ENCODE measurements around the gene MTHFS.
"Not testable (repeated sequence)": the region's sequence is repeated elsewhere in the genome, so short reads cannot be mapped to it uniquely, and the experiment has no call there.

The MTHFS gene

DNA sequence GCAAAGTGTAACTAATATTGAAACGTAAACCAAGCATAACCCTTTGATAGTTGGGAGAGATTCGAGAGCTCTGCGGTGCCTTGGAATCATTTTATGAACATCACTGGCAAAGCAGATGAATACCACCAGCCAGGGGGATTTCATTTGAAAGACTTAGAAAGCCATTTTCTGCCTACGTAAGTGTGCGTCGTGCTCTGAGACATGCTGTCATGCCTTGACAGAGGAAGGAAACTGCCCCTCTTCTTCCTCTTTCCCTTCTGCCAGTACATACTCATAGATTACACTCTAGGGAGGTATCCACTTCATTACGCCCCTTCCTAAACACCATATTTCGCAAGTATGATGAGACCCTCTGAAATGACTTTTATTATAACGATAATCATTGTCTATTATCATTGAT is 3.3 kb upstream of the MTHFS start:
- no peak for DNase-seq (ENCODE audit: extremely low spot score)
- CTCF ChIA-PET, result no interaction called here
- POLR2A ChIA-PET, result interaction anchor here (3.4 kb wide), 1 partner anchor 23 kb away, joined by 22 read pairs; no protein-coding TSS in a partner anchor
- TF ChIP-seq HDGF (IDR thresholded peaks at IDR 0.05; ENCODE audit: borderline replicate concordance), result no peak
- TF ChIP-seq, protein P1, sequence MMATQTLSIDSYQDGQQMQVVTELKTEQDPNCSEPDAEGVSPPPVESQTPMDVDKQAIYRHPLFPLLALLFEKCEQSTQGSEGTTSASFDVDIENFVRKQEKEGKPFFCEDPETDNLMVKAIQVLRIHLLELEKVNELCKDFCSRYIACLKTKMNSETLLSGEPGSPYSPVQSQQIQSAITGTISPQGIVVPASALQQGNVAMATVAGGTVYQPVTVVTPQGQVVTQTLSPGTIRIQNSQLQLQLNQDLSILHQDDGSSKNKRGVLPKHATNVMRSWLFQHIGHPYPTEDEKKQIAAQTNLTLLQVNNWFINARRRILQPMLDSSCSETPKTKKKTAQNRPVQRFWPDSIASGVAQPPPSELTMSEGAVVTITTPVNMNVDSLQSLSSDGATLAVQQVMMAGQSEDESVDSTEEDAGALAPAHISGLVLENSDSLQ (IDR thresholded peaks at IDR 0.05), result no peak
- no peak for TF ChIP-seq SP1 (IDR thresholded peaks at IDR 0.05)
- no peak for TF ChIP-seq SUZ12 (IDR thresholded peaks at IDR 0.05)
- TF ChIP-seq LEF1 (IDR thresholded peaks at IDR 0.05; ENCODE audit: borderline replicate concordance), result no peak
- TF ChIP-seq ELF4 (IDR thresholded peaks at IDR 0.05), result no peak
- no peak for TF ChIP-seq CTBP1 (IDR thresholded peaks at IDR 0.05; ENCODE audit: borderline replicate concordance)
- TF ChIP-seq ZNF384 (IDR thresholded peaks at IDR 0.05), result no peak
- TF ChIP-seq ARNT (IDR thresholded peaks at IDR 0.05), result no peak
- TF ChIP-seq L3MBTL2 (conservative IDR thresholded peaks at IDR 0.05), result no peak
- no peak for TF ChIP-seq BHLHE40 (IDR thresholded peaks at IDR 0.05; ENCODE audit: borderline replicate concordance)
- no peak for TF ChIP-seq FOXM1 (IDR thresholded peaks at IDR 0.05; ENCODE audit: borderline replicate concordance)
- TF ChIP-seq TARDBP (IDR thresholded peaks at IDR 0.05), result no peak
- no peak for TF ChIP-seq NFRKB (IDR thresholded peaks at IDR 0.05)
- TF ChIP-seq FOXK2 (IDR thresholded peaks at IDR 0.05), result no peak
- TF ChIP-seq FOXA1 (IDR thresholded peaks at IDR 0.05), result no peak

DNA sequence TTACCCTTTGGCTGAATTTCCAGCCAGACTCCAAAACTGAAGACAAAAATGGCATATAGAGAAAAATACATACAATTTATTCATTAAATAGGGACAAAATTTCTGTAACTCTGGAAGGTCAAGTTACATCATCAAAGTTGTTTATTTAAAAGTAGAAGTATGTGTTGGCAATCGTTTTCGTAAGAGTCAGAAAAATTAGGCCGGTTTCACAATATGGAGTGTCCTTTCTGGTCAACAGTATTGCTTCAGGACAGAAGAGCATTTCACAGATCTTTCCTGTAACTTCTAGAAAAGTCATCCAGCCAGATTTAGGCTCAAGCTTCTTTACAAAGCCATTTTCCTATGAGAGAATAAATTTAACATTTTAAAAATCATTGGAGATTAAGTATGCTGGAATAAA is 2.0 kb upstream of the MTHFS start:
- CTCF ChIA-PET; DNase-seq (ENCODE audit: extremely low spot score): not testable (repeated sequence)
- POLR2A ChIA-PET, result interaction anchor here (3.4 kb wide), 1 partner anchor 25 kb away, joined by 22 read pairs; no protein-coding TSS in a partner anchor

DNA sequence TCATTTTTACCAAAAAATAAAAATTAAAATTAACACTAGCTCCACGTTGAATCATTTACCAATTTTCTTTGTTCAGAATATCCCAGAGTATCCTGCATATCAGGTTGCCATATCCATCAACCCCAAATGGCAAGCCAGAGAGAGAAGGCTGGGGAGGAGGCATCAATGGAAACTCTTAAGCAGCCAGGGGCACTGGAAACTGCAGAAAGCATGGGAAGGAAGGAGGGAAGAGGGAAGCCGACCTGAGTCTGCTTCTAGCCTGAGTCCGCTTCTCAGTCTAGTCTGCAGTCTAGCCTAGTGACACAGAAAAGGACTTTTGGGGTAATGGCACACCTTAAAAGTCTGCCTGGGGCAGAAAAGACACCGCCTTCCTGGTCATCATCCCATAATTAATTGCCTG is 1.6 kb upstream of the MTHFS start:
- DNase-seq (ENCODE audit: extremely low spot score), result no peak
- TF ChIP-seq SP1 (IDR thresholded peaks at IDR 0.05), result no peak
- TF ChIP-seq BHLHE40 (IDR thresholded peaks at IDR 0.05; ENCODE audit: borderline replicate concordance), result no peak
- TF ChIP-seq NFRKB (IDR thresholded peaks at IDR 0.05), result no peak
- no peak for TF ChIP-seq TARDBP (IDR thresholded peaks at IDR 0.05)
- TF ChIP-seq ELF4 (IDR thresholded peaks at IDR 0.05), result no peak
- no peak for TF ChIP-seq LEF1 (IDR thresholded peaks at IDR 0.05; ENCODE audit: borderline replicate concordance)
- TF ChIP-seq, protein P1 (IDR thresholded peaks at IDR 0.05), result no peak
- no peak for TF ChIP-seq FOXM1 (IDR thresholded peaks at IDR 0.05; ENCODE audit: borderline replicate concordance)
- TF ChIP-seq FOXK2 (IDR thresholded peaks at IDR 0.05), result no peak
- no peak for TF ChIP-seq ARNT (IDR thresholded peaks at IDR 0.05)
- no peak for TF ChIP-seq FOXA1 (IDR thresholded peaks at IDR 0.05)
- no peak for TF ChIP-seq HDGF (IDR thresholded peaks at IDR 0.05; ENCODE audit: borderline replicate concordance)
- POLR2A ChIA-PET, result interaction anchor here (3.4 kb wide), 1 partner anchor 25 kb away, joined by 22 read pairs; no protein-coding TSS in a partner anchor
- CTCF ChIA-PET, result no interaction called here

DNA sequence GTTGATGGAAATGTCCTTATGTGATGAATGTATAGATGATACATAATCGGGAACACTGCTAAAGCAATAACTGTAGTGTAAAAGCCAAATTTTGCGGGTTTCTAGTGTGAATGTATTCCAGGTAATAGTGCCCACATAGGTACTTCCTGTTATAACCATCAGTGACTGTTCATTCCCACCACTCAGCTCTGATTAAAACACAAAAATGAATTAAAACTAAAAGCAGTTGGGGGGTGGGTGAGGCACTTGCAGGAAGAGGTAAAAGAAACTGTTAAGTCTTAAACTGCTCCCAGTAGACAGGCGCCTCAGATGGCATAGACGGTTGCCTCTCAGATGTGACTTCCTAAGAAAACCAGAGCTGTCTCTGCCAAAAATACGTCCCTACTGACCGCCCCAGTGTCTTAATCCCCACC is 893 bp upstream of the MTHFS start:
- CTCF ChIA-PET, result no interaction called here
- DNase-seq (ENCODE audit: extremely low spot score), result no peak
- POLR2A ChIA-PET, result interaction anchor here (0.7 to 3.4 kb wide), 3 partner anchors 9 to 138 kb away, joined by 3 to 22 read pairs (median 6); no protein-coding TSS in a partner anchor
- no peak for TF ChIP-seq LEF1 (IDR thresholded peaks at IDR 0.05; ENCODE audit: borderline replicate concordance)

DNA sequence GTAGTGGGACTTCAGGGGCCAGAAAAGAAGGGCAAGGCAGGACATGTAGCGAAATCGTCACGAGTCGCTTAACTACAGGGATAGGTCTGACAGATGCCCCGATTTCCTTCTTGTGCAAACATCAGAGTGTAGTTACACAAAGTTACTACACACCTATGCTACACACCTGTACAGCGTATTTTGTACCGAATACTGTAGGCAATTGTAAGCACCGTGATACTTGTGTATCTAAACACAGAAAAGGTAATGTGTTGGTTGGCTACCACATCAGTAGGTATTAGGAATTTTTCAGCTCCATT is 515 bp upstream of the MTHFS start:
- CTCF ChIA-PET, result no interaction called here
- TF ChIP-seq FOXM1 (IDR thresholded peaks at IDR 0.05; ENCODE audit: borderline replicate concordance) (no peak), HDGF (IDR thresholded peaks at IDR 0.05; ENCODE audit: borderline replicate concordance) (no peak), NFRKB (IDR thresholded peaks at IDR 0.05) (0 out of 2 replicates have a peak, but pooled peaks have one; percentile 10), L3MBTL2 (conservative IDR thresholded peaks at IDR 0.05) (no peak), TARDBP (IDR thresholded peaks at IDR 0.05) (no peak), ELF4 (IDR thresholded peaks at IDR 0.05) (no peak), LEF1 (IDR thresholded peaks at IDR 0.05; ENCODE audit: borderline replicate concordance) (no peak), SP1 (IDR thresholded peaks at IDR 0.05) (no peak), FOXK2 (IDR thresholded peaks at IDR 0.05) (no peak)
- no peak for DNase-seq (ENCODE audit: extremely low spot score)
- POLR2A ChIA-PET, result interaction anchor here (0.7 to 3.4 kb wide), 6 partner anchors 9 to 163 kb away, joined by 3 to 22 read pairs (median 6); no protein-coding TSS in a partner anchor

DNA sequence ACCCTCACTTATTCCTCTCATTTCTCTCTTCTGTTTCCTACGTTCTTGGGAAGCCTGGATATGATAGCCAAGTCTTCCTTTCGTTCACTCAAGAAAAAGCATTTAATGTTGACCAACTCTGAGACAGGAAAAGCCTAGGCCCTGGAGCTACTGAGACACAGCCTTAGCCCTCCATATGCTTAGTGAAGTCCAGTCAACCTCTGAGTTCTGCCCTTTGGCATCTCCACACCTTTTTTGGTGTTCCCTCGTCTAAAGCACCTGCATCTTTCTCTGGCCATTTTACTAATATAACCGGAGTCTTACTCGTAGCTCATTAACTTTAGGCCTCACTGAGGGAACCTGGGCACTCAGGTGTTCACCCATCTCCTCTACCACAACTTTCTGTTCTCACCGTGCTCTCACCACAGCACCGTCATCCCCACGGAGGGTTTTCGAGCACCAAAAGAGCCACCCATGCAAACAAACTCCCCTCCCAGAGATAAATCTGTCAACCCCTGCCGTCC is 632 bp downstream of the MTHFS start:
- peak; percentile 12 for DNase-seq (ENCODE audit: extremely low spot score)
- ChIA-PET CTCF (interaction anchor here (0.6 kb wide), 1 partner anchor 21 kb away, joined by 3 read pairs; no protein-coding TSS in a partner anchor), POLR2A (interaction anchor here (1.1 to 2.2 kb wide), 9 partner anchors 10 to 165 kb away, joined by 3 to 16 read pairs (median 4); no protein-coding TSS in a partner anchor)
- TF ChIP-seq FOXA1 (IDR thresholded peaks at IDR 0.05) (no peak), L3MBTL2 (conservative IDR thresholded peaks at IDR 0.05) (0 out of 2 replicates have a peak, but pooled peaks have one; percentile 21), ELF4 (IDR thresholded peaks at IDR 0.05) (no peak), BHLHE40 (IDR thresholded peaks at IDR 0.05; ENCODE audit: borderline replicate concordance) (no peak), CTBP1 (IDR thresholded peaks at IDR 0.05; ENCODE audit: borderline replicate concordance) (no peak)
- TF ChIP-seq, protein P1 (IDR thresholded peaks at IDR 0.05), result 0 out of 2 replicates have a peak, but pooled peaks have one; percentile 6

All from HEK293T (cell line).